GM12865 (cell line): ENCODE measurements around the gene NFKBIE.

Experiments used
- DNase-seq: peaks from one replicate; pipeline ENCODE4 v3.0.0; 2010; ENCODE audit warnings: low read depth
- H3K4me3 ChIP-seq: 2 replicates; pipeline ENCODE4 v1.5.1; 2011; ENCODE audit warnings: mild to moderate bottlenecking, low read depth, low read length, control low read depth
- TF ChIP-seq, protein P1 (sequence below): IDR thresholded peaks from 2 replicates; pipeline ENCODE4 v1.5.1; 2011; ENCODE audit warnings: low read length, control low read depth, low read depth, inconsistent platforms; ENCODE audit not compliant: insufficient read depth; ENCODE audit errors: missing control alignments

NFKBIE gene

DNA sequence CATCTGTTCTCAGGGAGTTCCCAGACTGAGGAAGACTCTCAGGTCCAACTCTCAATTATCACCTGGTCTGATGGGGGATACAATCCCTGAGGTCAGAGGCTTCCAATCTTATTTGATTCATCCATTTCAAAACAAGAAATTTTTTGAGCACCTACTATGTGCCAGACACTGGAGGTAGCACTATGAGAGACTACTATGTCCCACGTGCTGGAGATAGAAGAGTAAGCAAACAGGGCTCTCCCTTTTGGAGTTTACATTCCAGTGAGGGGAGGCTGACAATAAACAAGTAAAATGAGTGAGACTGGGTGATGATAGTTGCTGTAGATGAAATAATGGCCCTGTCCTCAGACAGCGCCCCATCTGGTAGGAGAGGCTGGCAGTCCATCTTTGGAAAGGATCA lies 21.4 kb upstream of the NFKBIE start:
- TF ChIP-seq, protein P1, sequence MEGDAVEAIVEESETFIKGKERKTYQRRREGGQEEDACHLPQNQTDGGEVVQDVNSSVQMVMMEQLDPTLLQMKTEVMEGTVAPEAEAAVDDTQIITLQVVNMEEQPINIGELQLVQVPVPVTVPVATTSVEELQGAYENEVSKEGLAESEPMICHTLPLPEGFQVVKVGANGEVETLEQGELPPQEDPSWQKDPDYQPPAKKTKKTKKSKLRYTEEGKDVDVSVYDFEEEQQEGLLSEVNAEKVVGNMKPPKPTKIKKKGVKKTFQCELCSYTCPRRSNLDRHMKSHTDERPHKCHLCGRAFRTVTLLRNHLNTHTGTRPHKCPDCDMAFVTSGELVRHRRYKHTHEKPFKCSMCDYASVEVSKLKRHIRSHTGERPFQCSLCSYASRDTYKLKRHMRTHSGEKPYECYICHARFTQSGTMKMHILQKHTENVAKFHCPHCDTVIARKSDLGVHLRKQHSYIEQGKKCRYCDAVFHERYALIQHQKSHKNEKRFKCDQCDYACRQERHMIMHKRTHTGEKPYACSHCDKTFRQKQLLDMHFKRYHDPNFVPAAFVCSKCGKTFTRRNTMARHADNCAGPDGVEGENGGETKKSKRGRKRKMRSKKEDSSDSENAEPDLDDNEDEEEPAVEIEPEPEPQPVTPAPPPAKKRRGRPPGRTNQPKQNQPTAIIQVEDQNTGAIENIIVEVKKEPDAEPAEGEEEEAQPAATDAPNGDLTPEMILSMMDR: no peak
- H3K4me3 ChIP-seq: no peak overlapping the region

DNA sequence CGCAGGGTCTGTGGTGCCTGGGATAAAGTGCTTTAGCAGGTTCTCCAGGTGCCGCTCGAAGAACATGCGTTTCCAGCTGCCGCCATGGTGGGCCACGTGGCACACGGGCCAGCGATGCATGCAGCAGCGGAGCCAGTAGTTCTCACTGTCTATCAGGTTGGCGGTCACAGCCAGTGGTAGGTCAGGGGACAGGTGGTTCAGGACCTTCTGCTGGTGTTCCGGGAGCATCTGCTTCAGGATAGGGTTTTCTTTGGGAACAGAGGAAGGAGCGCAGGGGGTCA lies 20.9 kb upstream of the NFKBIE start:
- no peak overlapping the region for H3K4me3 ChIP-seq
- TF ChIP-seq, protein P1: no peak
- DNase-seq: no peak

More for the DNA sequence above, 21.4 kb upstream of the NFKBIE start:
- DNase-seq: no peak

GRCh38 chr6:44285552-44286284 lies 20.4 kb upstream of the NFKBIE start:
- TF ChIP-seq, protein P1: no peak
- no peak for DNase-seq
- no peak overlapping the region for H3K4me3 ChIP-seq

DNA sequence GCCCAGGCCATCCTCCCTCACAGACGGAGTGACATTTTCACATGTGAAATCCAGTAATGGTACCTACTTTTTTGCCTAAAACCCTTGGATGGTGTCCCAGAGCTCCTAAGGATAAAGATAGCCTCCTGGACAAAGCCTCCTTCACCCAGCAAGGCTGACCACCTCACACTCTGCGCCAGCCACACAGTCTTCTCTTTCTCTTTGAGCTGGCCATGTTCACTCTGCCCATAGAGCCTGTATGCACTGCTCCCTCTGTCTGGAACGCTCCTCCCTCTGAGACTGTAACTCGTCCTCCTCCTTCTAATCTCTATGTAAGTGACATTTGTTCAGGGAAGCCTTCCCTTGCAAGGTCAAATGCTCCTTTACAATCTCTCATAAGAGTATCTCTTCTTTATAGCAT lies 19.5 kb upstream of the NFKBIE start:
- TF ChIP-seq, protein P1: no peak

DNA sequence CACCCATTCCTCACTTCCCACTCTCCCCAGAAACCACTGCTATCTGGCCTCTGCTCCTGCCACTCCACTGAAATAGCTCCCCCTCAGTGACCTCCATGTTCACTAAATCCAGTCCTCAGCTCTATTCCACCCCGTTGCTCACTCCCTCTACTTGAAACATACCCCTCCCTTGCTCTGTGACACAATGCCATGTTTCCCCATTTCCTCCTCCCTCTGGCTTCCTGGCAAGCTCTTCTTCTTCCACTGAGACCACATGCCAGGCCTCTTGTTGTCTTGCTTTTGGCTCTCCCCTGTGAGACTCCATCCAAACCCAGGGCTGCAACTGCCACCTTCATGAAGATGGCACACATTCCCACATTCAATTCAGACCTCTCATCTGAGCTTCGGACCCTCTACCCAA lies 18.8 kb upstream of the NFKBIE start:
- no peak for DNase-seq
- TF ChIP-seq, protein P1: no peak
- H3K4me3 ChIP-seq: no peak overlapping the region

More for the DNA sequence above, 19.5 kb upstream of the NFKBIE start:
- DNase-seq: no peak
- H3K4me3 ChIP-seq: no peak overlapping the region

- H3K4me3 ChIP-seq: no peak overlapping the region
- TF ChIP-seq, protein P1: no peak
- DNase-seq: no peak
Observed at GRCh38 chr6:44278774-44279697, 13.7 kb upstream of the NFKBIE start.
